Spleen (tissue), 7 donors: ENCODE results near the gene SMAD6.

Experiments used
- POLR2A ChIP-seq, 3 donors: fragments of 450-650 bp; IDR thresholded peaks; one replicate each; pipeline ENCODE4 v1.5.1; 2017; ENCODE audit warnings: antibody characterized with exemption in 3 of 3, mild to moderate bottlenecking in 1 of 3
- POLR2AphosphoS5 ChIP-seq, 3 donors: sonication (generic); formaldehyde crosslinking; IDR thresholded peaks; one replicate each; pipeline ENCODE4 v1.5.1; 2017; ENCODE audit warnings: antibody characterized with exemption in 3 of 3
- TF ChIP-seq, protein P1 (sequence below), 11 experiments: fragments of 200-600 bp in 7 of 11; fragments of 450-650 bp in 4 of 11; sonication (generic) in 4 of 11; IDR thresholded peaks in 8 of 11; conservative IDR thresholded peaks in 3 of 11; 1 replicate in 7 of 11; 2 replicates in 4 of 11; pipeline versions ENCODE4 v1.4.0 to v1.8.0; 2016 to 2021; ENCODE audit warnings: antibody characterized with exemption in 11 of 11, inconsistent platforms in 4 of 11, mild to moderate bottlenecking in 1 of 11
- donor health status: DM: no; HTN: no; CAD: no; lungs with moderate emphysema.
- donor health status: DM: no; HTN: no; CAD: no.
- donor health status: DM: no; HTN: no; CAD: no.

- TF ChIP-seq, protein P1, sequence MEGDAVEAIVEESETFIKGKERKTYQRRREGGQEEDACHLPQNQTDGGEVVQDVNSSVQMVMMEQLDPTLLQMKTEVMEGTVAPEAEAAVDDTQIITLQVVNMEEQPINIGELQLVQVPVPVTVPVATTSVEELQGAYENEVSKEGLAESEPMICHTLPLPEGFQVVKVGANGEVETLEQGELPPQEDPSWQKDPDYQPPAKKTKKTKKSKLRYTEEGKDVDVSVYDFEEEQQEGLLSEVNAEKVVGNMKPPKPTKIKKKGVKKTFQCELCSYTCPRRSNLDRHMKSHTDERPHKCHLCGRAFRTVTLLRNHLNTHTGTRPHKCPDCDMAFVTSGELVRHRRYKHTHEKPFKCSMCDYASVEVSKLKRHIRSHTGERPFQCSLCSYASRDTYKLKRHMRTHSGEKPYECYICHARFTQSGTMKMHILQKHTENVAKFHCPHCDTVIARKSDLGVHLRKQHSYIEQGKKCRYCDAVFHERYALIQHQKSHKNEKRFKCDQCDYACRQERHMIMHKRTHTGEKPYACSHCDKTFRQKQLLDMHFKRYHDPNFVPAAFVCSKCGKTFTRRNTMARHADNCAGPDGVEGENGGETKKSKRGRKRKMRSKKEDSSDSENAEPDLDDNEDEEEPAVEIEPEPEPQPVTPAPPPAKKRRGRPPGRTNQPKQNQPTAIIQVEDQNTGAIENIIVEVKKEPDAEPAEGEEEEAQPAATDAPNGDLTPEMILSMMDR (IDR thresholded peaks at IDR 0.05 in 8 of 11, conservative IDR thresholded peaks at IDR 0.05 in 3 of 11): no peak
- no peak for TF ChIP-seq POLR2A (IDR thresholded peaks at IDR 0.05)
- no peak for TF ChIP-seq POLR2AphosphoS5 (IDR thresholded peaks at IDR 0.05)
Measured at GRCh38 chr15:66753687-66754377, 51.8 kb downstream of the SMAD6 start.
